Suprapubic skin (tissue), 4 donors: ENCODE measurements around the gene ADGRF4. TPM values are rescaled to one million over a fixed set of nuclear protein-coding genes. Genes with fewer than 3 reads are reported as not detected.
A peak's percentile ranks its signal among the peaks of the same experiment; 100 is the strongest.

Source experiments
- DNase-seq, 2 donors: peaks; one replicate each; pipeline ENCODE4 v3.0.0-alpha.2; 2019; ENCODE audit warnings: low spot score in 2 of 2
- H3K27ac ChIP-seq: fragments of 200-600 bp; sonication (generic); one replicate; pipeline ENCODE4 v1.5.1; 2019
- H3K27me3 ChIP-seq: fragments of 200-600 bp; sonication (generic); one replicate; pipeline ENCODE4 v1.5.1; 2019
- H3K36me3 ChIP-seq: fragments of 200-600 bp; sonication (generic); one replicate; pipeline ENCODE4 v1.5.1; 2019
- H3K4me1 ChIP-seq: fragments of 200-600 bp; sonication (generic); one replicate; pipeline ENCODE4 v1.5.1; 2019
- H3K4me3 ChIP-seq: fragments of 200-600 bp; sonication (generic); one replicate; pipeline ENCODE4 v1.5.1; 2019; ENCODE audit warnings: mild to moderate bottlenecking
- H3K9me3 ChIP-seq: fragments of 200-600 bp; sonication (generic); one replicate; pipeline ENCODE4 v1.5.1; 2019
- EP300 ChIP-seq: sonication (generic); formaldehyde crosslinking; IDR thresholded peaks from one replicate; pipeline ENCODE4 v1.6.1; 2017; ENCODE audit warnings: antibody characterized with exemption
- POLR2A ChIP-seq, 2 donors: fragments of 450-650 bp; IDR thresholded peaks; one replicate each; pipeline ENCODE4 v1.6.1; 2017; ENCODE audit warnings: antibody characterized with exemption in 2 of 2, mild to moderate bottlenecking in 2 of 2, moderate library complexity in 2 of 2
- POLR2AphosphoS5 ChIP-seq, 3 donors: sonication (generic); formaldehyde crosslinking; IDR thresholded peaks; one replicate each; pipeline ENCODE4 v1.6.1; 2017; ENCODE audit warnings: antibody characterized with exemption in 3 of 3
- WGBS: methylation state at CpG from one replicate; pipeline ENCODE4 v1.1.5; 2018; 5-methylcytosine and 5-hydroxymethylcytosine counted together
- total RNA-seq, 4 donors: library from RNA; depleted of rRNA; stranded (reverse); fragments of >200 nt; gene quantifications; one replicate each; pipeline ENCODE4 v1.1.0, GENCODE V29; 2016
- TF ChIP-seq, protein P1 (sequence below), 2 donors: fragments of 200-600 bp in 1 of 2; fragments of 450-650 bp in 1 of 2; sonication (generic) in 1 of 2; IDR thresholded peaks; one replicate each; pipeline ENCODE4 v1.5.1; 2016 to 2019; ENCODE audit warnings: antibody characterized with exemption in 2 of 2, mild to moderate bottlenecking in 1 of 2, moderate library complexity in 1 of 2

ADGRF4 gene
- total RNA-seq, 4 donors from 2014 or later, result 38.9 to 74.3 (median 45.3) TPM

GRCh38 chr6:47697925-47698324, 455 bp upstream of the ADGRF4 start:
- 77% methylated on average over 2 of the region's 2 CpGs for WGBS
- peak overlapping the region; percentile 65 for H3K27ac ChIP-seq
- no peaks in the 10 kb centered on the region for H3K36me3 ChIP-seq
- TF ChIP-seq EP300 (no peak), POLR2AphosphoS5 (IDR thresholded peaks at IDR 0.05) (no peak), POLR2A (IDR thresholded peaks at IDR 0.05) (no peak)
- TF ChIP-seq, protein P1, sequence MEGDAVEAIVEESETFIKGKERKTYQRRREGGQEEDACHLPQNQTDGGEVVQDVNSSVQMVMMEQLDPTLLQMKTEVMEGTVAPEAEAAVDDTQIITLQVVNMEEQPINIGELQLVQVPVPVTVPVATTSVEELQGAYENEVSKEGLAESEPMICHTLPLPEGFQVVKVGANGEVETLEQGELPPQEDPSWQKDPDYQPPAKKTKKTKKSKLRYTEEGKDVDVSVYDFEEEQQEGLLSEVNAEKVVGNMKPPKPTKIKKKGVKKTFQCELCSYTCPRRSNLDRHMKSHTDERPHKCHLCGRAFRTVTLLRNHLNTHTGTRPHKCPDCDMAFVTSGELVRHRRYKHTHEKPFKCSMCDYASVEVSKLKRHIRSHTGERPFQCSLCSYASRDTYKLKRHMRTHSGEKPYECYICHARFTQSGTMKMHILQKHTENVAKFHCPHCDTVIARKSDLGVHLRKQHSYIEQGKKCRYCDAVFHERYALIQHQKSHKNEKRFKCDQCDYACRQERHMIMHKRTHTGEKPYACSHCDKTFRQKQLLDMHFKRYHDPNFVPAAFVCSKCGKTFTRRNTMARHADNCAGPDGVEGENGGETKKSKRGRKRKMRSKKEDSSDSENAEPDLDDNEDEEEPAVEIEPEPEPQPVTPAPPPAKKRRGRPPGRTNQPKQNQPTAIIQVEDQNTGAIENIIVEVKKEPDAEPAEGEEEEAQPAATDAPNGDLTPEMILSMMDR (IDR thresholded peaks at IDR 0.05), result no peak
- no peak for DNase-seq
- H3K4me1 ChIP-seq, result peaks cover 16% of the 10 kb centered on the region
- H3K9me3 ChIP-seq, result no peaks in the 10 kb centered on the region
- H3K4me3 ChIP-seq, result no peak overlapping the region
- H3K27me3 ChIP-seq, result no peaks in the 10 kb centered on the region

GRCh38 chr6:47700053-47700452, 1.7 kb downstream of the ADGRF4 start:
- Histone ChIP-seq H3K4me3 (peak overlapping the region; percentile 26), H3K36me3 (no peaks in the 10 kb centered on the region), H3K27me3 (no peaks in the 10 kb centered on the region), H3K4me1 (peaks cover 22% of the 10 kb centered on the region), H3K9me3 (no peaks in the 10 kb centered on the region), H3K27ac (peak overlapping the region; percentile 85)
- 47% methylated on average over 5 of the region's 5 CpGs for WGBS
- no peak for TF ChIP-seq EP300
- TF ChIP-seq, protein P1 (IDR thresholded peaks at IDR 0.05), result no peak
- peak in 1 of 3 donors; percentile 20 for TF ChIP-seq POLR2AphosphoS5 (IDR thresholded peaks at IDR 0.05)
- no peak for TF ChIP-seq POLR2A (IDR thresholded peaks at IDR 0.05)
- DNase-seq, result no peak

DNA sequence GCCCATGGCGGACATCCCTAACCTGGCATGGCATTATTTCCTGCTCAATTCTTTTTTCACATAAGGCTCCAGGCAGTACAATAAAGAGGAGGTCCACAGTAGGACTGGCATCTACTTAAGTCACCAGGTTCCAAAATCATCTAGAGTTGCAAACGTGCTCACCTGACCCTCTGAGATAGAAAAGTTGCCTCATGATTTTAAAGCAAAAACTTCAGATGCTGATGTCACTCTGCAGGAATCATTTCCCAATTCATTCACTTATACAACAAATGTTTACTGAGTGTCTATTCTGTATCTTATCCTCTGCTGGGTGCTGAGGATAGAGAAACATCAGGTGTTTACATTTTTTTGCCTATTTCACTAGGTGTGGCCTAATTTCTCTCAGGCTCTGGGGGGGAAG, 2.2 kb downstream of the ADGRF4 start:
- peaks cover 22% of the 10 kb centered on the region for H3K4me1 ChIP-seq
- WGBS, result 64% methylated on average over 2 of the region's 2 CpGs
- no peaks in the 10 kb centered on the region for H3K27me3 ChIP-seq
- no peak for TF ChIP-seq POLR2AphosphoS5 (IDR thresholded peaks at IDR 0.05)
- TF ChIP-seq, protein P1 (IDR thresholded peaks at IDR 0.05), result no peak
- TF ChIP-seq EP300, result no peak
- TF ChIP-seq POLR2A (IDR thresholded peaks at IDR 0.05), result no peak
- H3K9me3 ChIP-seq, result no peaks in the 10 kb centered on the region
- peak overlapping the region; percentile 85 for H3K27ac ChIP-seq
- no peak for DNase-seq
- H3K36me3 ChIP-seq, result no peaks in the 10 kb centered on the region
- H3K4me3 ChIP-seq, result peak overlapping the region; percentile 26

GRCh38 chr6:47701363-47701762, 3.0 kb downstream of the ADGRF4 start:
- Histone ChIP-seq H3K4me1 (peaks cover 22% of the 10 kb centered on the region), H3K27ac (peak overlapping the region; percentile 85), H3K36me3 (no peaks in the 10 kb centered on the region), H3K4me3 (no peak overlapping the region), H3K27me3 (no peaks in the 10 kb centered on the region), H3K9me3 (no peaks in the 10 kb centered on the region)
- 34% methylated on average over 4 of the region's 4 CpGs for WGBS
- no peak for DNase-seq
- TF ChIP-seq, protein P1 (IDR thresholded peaks at IDR 0.05), result no peak
- no peak for TF ChIP-seq POLR2A (IDR thresholded peaks at IDR 0.05)
- no peak for TF ChIP-seq POLR2AphosphoS5 (IDR thresholded peaks at IDR 0.05)
- TF ChIP-seq EP300, result no peak

GRCh38 chr6:47709160-47709559, 10.8 kb downstream of the ADGRF4 start:
- 94% methylated on average over 5 of the region's 5 CpGs for WGBS

More at GRCh38 chr6:47709160-47709559, 10.8 kb downstream of the ADGRF4 start:
- Histone ChIP-seq H3K36me3 (no peaks in the 10 kb centered on the region), H3K4me1 (peaks cover 6% of the 10 kb centered on the region), H3K27me3 (no peaks in the 10 kb centered on the region), H3K9me3 (no peaks in the 10 kb centered on the region), H3K4me3 (no peak overlapping the region), H3K27ac (no peak overlapping the region)
- no peak for DNase-seq
- no peak for TF ChIP-seq POLR2A (IDR thresholded peaks at IDR 0.05)
- no peak for TF ChIP-seq EP300
- TF ChIP-seq, protein P1 (IDR thresholded peaks at IDR 0.05), result no peak
- TF ChIP-seq POLR2AphosphoS5 (IDR thresholded peaks at IDR 0.05), result no peak
